NCI-H1930 (cell line): Measurements from ENCODE around the gene HHIPL1.

Source experiments
- DNase-seq, 2 experiments: peaks; one replicate each; lab custom pipeline; 2025; lab: John Stamatoyannopoulos, UW

HHIPL1 gene

DNA sequence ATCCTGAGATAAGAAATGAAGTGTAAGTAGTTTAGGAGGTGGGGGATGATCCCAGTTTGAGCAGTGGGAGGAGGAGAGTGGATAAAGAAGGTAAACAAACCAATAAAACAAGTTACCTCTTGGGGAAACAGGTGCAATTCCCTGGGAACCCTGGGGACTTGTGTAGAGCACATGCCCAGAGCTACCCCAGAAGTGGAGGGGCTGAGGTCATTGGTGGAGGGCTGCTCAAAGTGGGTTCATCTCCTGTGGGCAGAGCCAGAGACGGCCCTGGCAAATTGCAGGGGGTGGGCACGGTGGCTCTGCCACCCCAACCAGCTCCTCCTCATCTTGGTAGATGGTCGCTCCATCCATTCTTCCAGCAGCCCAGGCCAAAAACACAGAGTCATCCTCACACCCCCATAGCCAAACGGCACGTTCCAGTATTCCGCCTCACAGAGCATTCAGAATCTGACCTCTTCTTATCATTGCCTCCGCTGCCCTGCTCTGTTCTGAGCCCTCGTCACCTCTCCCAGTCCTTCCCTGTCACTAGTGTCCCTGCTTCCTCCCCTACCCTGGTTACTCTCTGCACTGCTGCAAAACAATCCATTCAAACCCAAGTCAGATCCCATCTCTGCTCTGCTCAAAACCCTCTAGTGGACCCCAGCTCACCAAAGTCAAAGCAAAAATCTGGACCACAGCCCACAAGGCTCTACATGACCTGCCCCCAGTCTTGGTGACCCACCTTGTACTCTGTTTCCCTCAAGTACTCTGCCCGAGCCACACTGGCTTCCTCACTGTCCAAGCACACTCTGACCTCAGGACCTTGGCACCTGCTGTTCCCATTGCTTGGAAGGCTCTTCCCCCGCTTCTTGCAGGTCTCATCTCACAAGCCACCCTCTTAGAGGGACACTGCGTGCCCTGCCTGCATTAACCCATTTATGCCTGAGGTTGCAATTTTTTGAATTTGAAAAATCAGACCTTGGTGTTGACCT is 44.6 kb downstream of the HHIPL1 start:
- DNase-seq, result no peak

DNA sequence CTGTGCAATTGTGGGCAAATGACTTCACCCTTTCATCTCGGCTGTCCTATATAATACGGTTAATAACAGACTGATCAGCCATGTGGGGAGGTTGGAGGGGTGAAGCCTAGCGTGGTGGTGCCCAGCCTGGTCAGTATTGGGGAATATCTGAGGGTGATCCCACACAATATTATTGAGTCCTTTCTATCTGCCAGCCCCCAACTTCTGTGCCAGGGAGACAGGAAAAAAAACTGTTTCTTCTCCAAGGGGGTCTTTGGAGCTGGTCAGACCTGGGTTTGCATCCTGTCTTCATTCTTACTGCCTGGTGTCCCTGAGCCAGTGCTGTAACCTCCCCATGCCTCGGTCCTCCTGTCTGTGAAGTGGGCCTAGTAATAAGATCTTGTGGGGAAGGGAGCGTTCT is 45.7 kb downstream of the HHIPL1 start:
- DNase-seq, result no peak

- no peak for DNase-seq
Measured at GRCh38 chr14:99691111-99691885, 46.4 kb downstream of the HHIPL1 start.

- no peak for DNase-seq
Measured at GRCh38 chr14:99693918-99694317, 49.0 kb downstream of the HHIPL1 start.

DNA sequence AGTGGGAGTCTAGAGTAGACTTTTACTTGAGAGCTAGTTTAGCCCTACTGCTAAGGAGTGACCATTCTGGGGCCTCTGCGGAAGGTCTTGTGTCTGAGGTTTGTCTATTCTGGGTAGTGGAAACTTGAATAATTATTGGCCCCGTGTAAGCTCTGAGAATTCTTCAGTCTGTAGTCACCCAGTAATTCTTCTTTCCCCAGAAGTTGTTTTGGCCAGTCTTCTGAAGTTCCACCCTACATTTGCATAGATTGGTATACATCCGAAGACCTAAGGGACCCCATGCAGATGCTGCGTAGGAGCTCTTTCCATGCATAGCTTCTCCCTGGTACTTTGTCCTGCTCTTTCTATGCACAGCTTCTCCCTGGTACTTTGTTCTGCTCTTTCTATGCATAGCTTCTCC is 52.0 kb downstream of the HHIPL1 start:
- DNase-seq, result no peak

DNA sequence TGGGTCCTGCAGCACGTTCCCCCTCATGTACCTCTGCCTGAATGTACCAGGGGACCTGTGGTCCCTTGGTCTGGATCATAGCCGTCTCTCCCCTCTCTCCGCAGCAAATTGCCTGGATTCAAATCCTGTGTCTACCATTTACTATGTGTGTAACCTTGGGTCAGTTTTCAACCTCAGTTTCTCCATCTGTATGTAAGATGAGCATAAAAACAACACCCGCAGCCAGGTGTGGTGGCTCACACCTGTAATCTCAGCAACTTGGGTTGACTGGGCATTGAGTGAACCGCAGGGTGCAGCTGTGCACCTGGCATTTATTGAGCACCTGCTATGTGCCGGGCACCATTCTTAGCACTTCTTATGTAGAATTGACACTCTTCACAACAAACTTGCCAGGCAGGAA is 53.3 kb downstream of the HHIPL1 start:
- DNase-seq, result no peak

- no peak for DNase-seq
Measured at GRCh38 chr14:99698642-99699041, 53.7 kb downstream of the HHIPL1 start.

- DNase-seq, result no peak
Measured at GRCh38 chr14:99699085-99699760, 54.3 kb downstream of the HHIPL1 start.

GRCh38 chr14:99699861-99700260 is 54.9 kb downstream of the HHIPL1 start:
- DNase-seq, result no peak

- no peak for DNase-seq
Measured at GRCh38 chr14:99700379-99700778, 55.5 kb downstream of the HHIPL1 start.

- DNase-seq, result no peak
Measured at GRCh38 chr14:99701260-99701659, 56.3 kb downstream of the HHIPL1 start.

DNA sequence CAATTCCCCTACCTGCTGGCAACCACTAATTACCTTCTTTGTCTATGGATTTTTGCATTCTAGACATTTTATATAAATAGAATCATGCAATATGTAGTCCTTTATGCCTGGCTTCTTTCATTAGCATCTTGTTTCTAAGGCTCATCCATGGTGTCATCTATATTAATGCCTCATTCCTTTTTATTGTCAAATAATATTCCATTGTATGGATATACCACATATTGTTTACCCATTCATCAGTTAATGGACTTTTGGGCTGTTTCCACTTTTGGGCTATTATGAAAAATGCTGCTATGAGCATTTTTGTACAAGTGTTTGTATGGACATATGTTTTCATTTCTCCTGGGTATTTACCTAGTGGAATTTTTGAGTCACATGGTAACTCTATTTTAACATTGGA is 57.2 kb downstream of the HHIPL1 start:
- DNase-seq, result no peak

- no peak for DNase-seq
Measured at GRCh38 chr14:99703381-99703780, 58.5 kb downstream of the HHIPL1 start.

GRCh38 chr14:99704037-99704436 is 59.1 kb downstream of the HHIPL1 start:
- no peak for DNase-seq

GRCh38 chr14:99706107-99706900 is 61.4 kb downstream of the HHIPL1 start:
- no peak for DNase-seq

DNA sequence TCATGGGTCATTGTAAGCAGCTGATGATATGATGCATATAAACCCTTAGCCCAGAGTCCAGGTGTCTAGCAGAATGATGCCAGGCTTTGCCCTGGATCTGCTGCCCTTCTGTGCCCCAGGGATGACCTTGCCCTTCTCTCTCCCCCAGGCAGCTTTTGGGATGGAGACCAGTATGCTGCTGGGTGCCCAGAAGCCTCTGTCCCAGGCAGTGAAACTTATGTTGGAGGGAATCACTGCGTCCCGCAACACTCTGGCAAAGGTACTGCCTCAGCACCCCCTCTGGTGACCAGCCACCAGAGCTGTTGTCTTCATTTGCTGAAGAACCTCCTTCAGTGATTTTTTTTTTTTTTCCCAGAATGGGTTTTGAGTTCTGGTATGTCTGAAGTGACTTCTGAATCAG is 62.5 kb downstream of the HHIPL1 start:
- no peak for DNase-seq

GRCh38 chr14:99707921-99708320 is 63.0 kb downstream of the HHIPL1 start:
- DNase-seq, result no peak

DNA sequence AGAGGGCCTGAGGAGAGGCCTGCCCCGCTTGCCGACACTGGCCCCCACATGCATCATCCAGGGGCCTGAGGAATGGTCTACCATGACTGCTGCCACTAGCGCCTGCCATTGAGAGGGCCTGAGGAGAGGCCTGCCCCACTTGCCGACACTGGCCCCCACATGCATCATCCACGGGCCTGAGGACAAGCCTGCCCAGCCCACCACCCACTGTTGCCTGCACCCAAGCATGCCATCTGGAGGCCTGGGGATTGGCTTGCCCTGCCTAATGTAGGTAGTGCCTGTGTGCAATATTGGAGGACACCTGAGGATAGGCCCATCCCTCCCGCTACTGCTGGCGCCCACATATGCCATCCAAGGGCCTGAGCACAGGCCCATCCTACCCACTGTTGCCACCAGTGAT is 63.5 kb downstream of the HHIPL1 start:
- DNase-seq, result no peak

- DNase-seq, result no peak
Measured at GRCh38 chr14:99713972-99714371, 69.0 kb downstream of the HHIPL1 start.

- no peak for DNase-seq
Measured at GRCh38 chr14:99715266-99716000, 70.5 kb downstream of the HHIPL1 start.
